GM21526 (cell line): ENCODE data around the gene LAMA3.

Source experiments
- ATAC-seq: cut with Tn5 transposase; IDR thresholded peaks from one replicate; pipeline ENCODE4 v1.9.1; 2021; ENCODE audit warnings: moderate library complexity; ENCODE audit not compliant: unreplicated experiment, low FRiP score

Gene LAMA3

GRCh38 chr18:23927821-23928746, 238.8 kb downstream of the LAMA3 start:
- ATAC-seq: no peak

GRCh38 chr18:23929362-23929930, 240.2 kb downstream of the LAMA3 start:
- no peak for ATAC-seq

GRCh38 chr18:23930002-23930401, 240.7 kb downstream of the LAMA3 start:
- no peak for ATAC-seq

- no peak for ATAC-seq
Observed at GRCh38 chr18:23932385-23933067, 243.3 kb downstream of the LAMA3 start.

- ATAC-seq: no peak
Observed at GRCh38 chr18:23933407-23933806, 244.2 kb downstream of the LAMA3 start.

- no peak for ATAC-seq
Observed at GRCh38 chr18:23934252-23934651, 245.0 kb downstream of the LAMA3 start.

- ATAC-seq: no peak
Observed at GRCh38 chr18:23934863-23935262, 245.6 kb downstream of the LAMA3 start.

GRCh38 chr18:23935804-23936203, 246.6 kb downstream of the LAMA3 start:
- no peak for ATAC-seq

GRCh38 chr18:23936381-23936958, 247.2 kb downstream of the LAMA3 start:
- no peak for ATAC-seq

- no peak for ATAC-seq
Observed at GRCh38 chr18:23938043-23938756, 248.9 kb downstream of the LAMA3 start.

- ATAC-seq: no peak
Observed at GRCh38 chr18:23938901-23939341, 249.7 kb downstream of the LAMA3 start.

- ATAC-seq: no peak
Observed at GRCh38 chr18:23939366-23939765, 250.1 kb downstream of the LAMA3 start.

GRCh38 chr18:23939896-23940295, 250.6 kb downstream of the LAMA3 start:
- ATAC-seq: no peak

GRCh38 chr18:23941791-23942190, 252.5 kb downstream of the LAMA3 start:
- no peak for ATAC-seq

- peak; percentile 70 for ATAC-seq
Observed at GRCh38 chr18:23943104-23943503, 253.9 kb downstream of the LAMA3 start.

- no peak for ATAC-seq
Observed at GRCh38 chr18:23943903-23944624, 254.8 kb downstream of the LAMA3 start.

GRCh38 chr18:23945416-23946079, 256.3 kb downstream of the LAMA3 start:
- peak; percentile 49 for ATAC-seq

GRCh38 chr18:23949863-23950262, 260.6 kb downstream of the LAMA3 start:
- ATAC-seq: no peak

- ATAC-seq: no peak
Observed at GRCh38 chr18:23950644-23951043, 261.4 kb downstream of the LAMA3 start.
